Thyroid gland (tissue), 4 donors: Measurements from ENCODE around the gene PHLDB1. TPM values are rescaled to one million over a fixed set of nuclear protein-coding genes. Genes with fewer than 3 reads are reported as not detected.

ENCODE experiments used
- DNase-seq, 2 donors: peaks; one replicate each; pipeline ENCODE4 v3.0.0-alpha.2; 2019
- H3K27ac ChIP-seq, 3 donors: fragments of 200-600 bp; sonication (generic); 1 replicate in 2 of 3; 2 replicates in 1 of 3; pipeline ENCODE4 v1.5.1; 2016 to 2019; ENCODE audit warnings: mild to moderate bottlenecking in 1 of 3, moderate library complexity in 1 of 3
- H3K27me3 ChIP-seq: fragments of 200-600 bp; sonication (generic); one replicate; pipeline ENCODE4 v1.5.1; 2019
- H3K36me3 ChIP-seq, 2 donors: fragments of 200-600 bp; sonication (generic); one replicate each; pipeline ENCODE4 v1.5.1; 2016 to 2019
- H3K4me1 ChIP-seq, 2 donors: fragments of 200-600 bp; sonication (generic); one replicate each; pipeline ENCODE4 v1.5.1; 2017 to 2019
- H3K4me3 ChIP-seq, 3 donors: fragments of 200-600 bp; sonication (generic); replicated peaks in 1 of 3; 1 replicate in 2 of 3; 2 replicates in 1 of 3; pipeline ENCODE4 v1.5.1; 2016; ENCODE audit warnings: mild to moderate bottlenecking in 1 of 3
- H3K9me3 ChIP-seq: fragments of 200-600 bp; sonication (generic); one replicate; pipeline ENCODE4 v1.5.1; 2017
- POLR2A ChIP-seq, 2 donors: fragments of 450-650 bp; IDR thresholded peaks; one replicate each; pipeline ENCODE4 v1.6.1; 2017; ENCODE audit warnings: antibody characterized with exemption in 2 of 2, mild to moderate bottlenecking in 2 of 2, moderate library complexity in 1 of 2
- WGBS, 2 donors: methylation state at CpG; one replicate each; pipeline ENCODE4 v1.1.5; 2017; 5-methylcytosine and 5-hydroxymethylcytosine counted together
- intact Hi-C: fragments of 100-400 bp; cut with DNase I; formaldehyde crosslinking; loops from one replicate; pipeline ENCODE4 v1.15.1; 2023
- total RNA-seq, 4 donors: library from RNA; depleted of rRNA; stranded (reverse); fragments of >200 nt; gene quantifications; one replicate each; pipeline ENCODE4 v1.2.3, GENCODE V29; 2016
- TF ChIP-seq, protein P1 (sequence below), 6 experiments: fragments of 200-600 bp in 3 of 6; fragments of 450-650 bp in 3 of 6; sonication (generic) in 3 of 6; IDR thresholded peaks; one replicate each; pipeline ENCODE4 v1.5.1; 2016 to 2019; ENCODE audit warnings: antibody characterized with exemption in 6 of 6, mild to moderate bottlenecking in 2 of 6, inconsistent platforms in 1 of 6, moderate library complexity in 1 of 6

The PHLDB1 gene
- total RNA-seq, 4 donors from 2014 or later, result 73.2 to 158 (median 120) TPM

DNA sequence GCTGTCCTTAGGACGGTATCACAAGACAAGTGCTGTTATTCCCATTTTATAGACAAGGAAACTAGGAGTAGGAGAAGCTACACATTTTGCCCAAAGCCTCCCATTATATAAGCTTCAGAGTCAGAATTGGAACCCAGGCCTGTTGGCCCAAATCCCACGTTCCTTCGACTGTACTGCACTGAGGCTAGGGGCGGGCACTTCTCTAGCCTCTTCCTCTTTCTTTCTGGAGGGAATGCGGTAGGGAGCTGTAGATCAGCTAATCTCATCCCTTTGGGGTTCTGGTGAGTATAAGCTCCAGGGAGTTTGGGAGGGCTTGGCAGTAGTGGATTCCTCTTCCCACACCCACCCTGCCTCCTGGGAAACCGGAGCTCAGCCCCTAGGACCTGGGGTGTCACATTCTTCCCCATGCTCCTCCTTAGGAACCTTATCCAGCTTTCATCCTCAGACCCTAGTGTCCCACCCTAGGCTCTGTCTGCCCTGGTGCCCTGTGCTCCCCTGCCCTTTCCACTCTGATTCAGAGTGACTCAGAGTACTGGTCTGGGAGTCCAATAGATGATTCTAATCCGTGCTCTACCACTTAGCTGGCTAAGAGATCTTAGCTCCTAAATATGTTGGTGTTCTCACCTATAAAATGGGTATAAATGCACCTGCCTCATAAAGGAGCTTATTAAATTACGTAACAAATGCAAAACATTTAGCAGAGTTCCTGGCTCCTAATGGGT lies 29.3 kb downstream of the PHLDB1 start:
- Histone ChIP-seq H3K4me1 (peaks cover 46 to 61% of the 10 kb centered on the region in 2 donors), H3K9me3 (no peaks in the 10 kb centered on the region), H3K36me3 (peaks cover 6 to 8% of the 10 kb centered on the region in 2 donors), H3K27me3 (no peaks in the 10 kb centered on the region), H3K4me3 (no peak overlapping the region), H3K27ac (peak overlapping the region in 1 of 3 donors; percentile 74)
- intact Hi-C loops, result no loop called here
- DNase-seq, result no peak
- WGBS, 2 donors, result 70 to 84% methylated on average over 8 of the region's 8 CpGs
- TF ChIP-seq, protein P1, sequence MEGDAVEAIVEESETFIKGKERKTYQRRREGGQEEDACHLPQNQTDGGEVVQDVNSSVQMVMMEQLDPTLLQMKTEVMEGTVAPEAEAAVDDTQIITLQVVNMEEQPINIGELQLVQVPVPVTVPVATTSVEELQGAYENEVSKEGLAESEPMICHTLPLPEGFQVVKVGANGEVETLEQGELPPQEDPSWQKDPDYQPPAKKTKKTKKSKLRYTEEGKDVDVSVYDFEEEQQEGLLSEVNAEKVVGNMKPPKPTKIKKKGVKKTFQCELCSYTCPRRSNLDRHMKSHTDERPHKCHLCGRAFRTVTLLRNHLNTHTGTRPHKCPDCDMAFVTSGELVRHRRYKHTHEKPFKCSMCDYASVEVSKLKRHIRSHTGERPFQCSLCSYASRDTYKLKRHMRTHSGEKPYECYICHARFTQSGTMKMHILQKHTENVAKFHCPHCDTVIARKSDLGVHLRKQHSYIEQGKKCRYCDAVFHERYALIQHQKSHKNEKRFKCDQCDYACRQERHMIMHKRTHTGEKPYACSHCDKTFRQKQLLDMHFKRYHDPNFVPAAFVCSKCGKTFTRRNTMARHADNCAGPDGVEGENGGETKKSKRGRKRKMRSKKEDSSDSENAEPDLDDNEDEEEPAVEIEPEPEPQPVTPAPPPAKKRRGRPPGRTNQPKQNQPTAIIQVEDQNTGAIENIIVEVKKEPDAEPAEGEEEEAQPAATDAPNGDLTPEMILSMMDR (IDR thresholded peaks at IDR 0.05), result no peak
- no peak for TF ChIP-seq POLR2A (IDR thresholded peaks at IDR 0.05)

DNA sequence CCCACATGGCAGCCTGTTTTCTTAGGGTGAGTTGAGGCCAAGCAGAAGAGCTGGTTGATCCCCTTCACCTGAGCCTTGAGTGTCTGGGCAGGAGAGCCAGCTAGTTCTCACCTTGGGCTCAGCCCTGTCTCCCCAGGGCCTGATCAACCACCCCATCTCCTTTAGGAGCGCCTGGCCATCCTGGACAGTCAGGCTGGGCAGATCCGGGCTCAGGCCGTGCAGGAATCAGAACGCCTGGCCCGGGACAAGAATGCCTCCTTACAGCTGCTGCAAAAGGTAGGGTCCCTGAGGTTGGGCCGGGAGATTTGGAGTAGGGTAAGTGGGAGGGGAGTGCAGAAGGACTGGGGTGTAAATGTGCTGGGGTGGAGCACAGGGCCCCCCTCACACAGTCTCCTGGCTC lies 31.3 kb downstream of the PHLDB1 start:
- H3K4me1 ChIP-seq, result peaks cover 49 to 64% of the 10 kb centered on the region in 2 donors
- no peaks in the 10 kb centered on the region for H3K9me3 ChIP-seq
- peaks cover 6 to 14% of the 10 kb centered on the region in 2 donors for H3K36me3 ChIP-seq
- H3K4me3 ChIP-seq, result no peak overlapping the region
- no peaks in the 10 kb centered on the region for H3K27me3 ChIP-seq
- no peak for DNase-seq
- 85 to 95% methylated on average over 5 to 6 of the region's 6 CpGs for WGBS, 2 donors
- H3K27ac ChIP-seq, result peak overlapping the region in 1 of 3 donors; percentile 65
- TF ChIP-seq, protein P1 (IDR thresholded peaks at IDR 0.05), result no peak
- TF ChIP-seq POLR2A (IDR thresholded peaks at IDR 0.05), result no peak
- intact Hi-C loops, result no loop called here

DNA sequence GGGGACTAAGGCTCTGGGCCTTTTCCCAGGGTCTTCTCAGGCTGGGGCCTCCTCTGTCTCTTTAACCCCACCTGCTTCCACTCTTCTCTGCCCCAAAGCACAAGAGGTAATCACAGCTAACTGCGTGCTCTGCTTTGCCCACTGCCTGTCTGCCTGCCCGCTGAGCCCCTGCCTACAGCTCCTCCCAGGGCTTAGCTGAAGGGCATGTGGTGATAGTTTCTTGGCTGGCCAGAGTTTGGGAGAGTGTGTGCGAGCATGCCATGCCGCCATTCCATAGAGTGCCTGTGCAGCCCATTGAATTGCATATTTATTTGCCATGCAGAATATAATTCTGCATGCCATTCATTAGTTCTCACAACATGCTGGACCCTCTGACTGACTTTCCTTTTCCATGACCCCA lies 32.5 kb downstream of the PHLDB1 start:
- TF ChIP-seq, protein P1 (IDR thresholded peaks at IDR 0.05), result no peak
- TF ChIP-seq POLR2A (IDR thresholded peaks at IDR 0.05), result no peak
- DNase-seq, result peak; percentile 47 to 48
- Histone ChIP-seq H3K36me3 (peaks cover 17 to 21% of the 10 kb centered on the region in 2 donors), H3K9me3 (no peaks in the 10 kb centered on the region), H3K4me1 (peaks cover 38 to 54% of the 10 kb centered on the region in 2 donors), H3K27me3 (no peaks in the 10 kb centered on the region), H3K4me3 (no peak overlapping the region), H3K27ac (peak overlapping the region; percentile 18 to 67 (median 27))
- intact Hi-C loops, result no loop called here
- 63 to 64% methylated on average over 3 to 4 of the region's 4 CpGs for WGBS, 2 donors

DNA sequence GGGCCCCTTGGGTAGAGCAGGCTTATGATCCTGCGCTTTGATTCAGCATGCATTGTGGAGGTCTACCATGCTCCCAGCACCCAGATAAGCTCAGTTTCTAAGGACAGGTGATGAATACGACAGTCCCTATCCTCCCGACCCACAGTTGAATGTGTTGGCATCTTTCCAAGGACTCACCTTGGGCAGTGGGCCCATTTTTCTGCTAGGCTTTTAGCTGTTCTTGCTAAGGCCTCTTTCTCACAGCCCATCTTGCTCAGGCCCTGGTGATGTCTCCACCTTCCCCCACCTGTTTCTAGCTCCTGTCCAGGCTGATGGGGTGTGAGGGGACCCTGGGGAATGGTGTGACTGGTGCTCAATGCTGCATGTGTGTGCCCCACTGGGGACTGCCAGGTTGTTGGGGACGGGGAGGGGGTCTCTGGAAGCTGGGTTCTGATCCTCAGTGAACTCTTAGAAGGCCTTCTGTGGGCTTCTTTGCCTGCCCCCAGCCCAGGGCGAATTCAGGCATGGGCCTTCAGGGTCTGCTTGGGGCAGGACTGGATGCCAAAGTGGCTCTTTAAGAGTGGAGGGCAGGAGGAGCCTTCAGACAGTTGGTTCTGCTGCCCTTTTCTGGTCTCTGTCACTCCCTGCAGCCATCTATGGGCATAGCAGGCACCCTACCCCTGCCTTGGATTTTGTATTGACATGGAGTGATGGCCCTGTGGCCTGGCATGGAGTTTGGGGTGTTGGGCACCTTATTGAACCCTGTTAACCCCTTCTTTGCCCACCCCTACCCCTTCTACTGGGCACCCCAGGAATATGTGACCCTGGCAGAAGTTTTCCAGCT lies 33.1 kb downstream of the PHLDB1 start:
- Histone ChIP-seq H3K4me3 (no peak overlapping the region), H3K27me3 (no peaks in the 10 kb centered on the region), H3K4me1 (peaks cover 32 to 47% of the 10 kb centered on the region in 2 donors), H3K9me3 (no peaks in the 10 kb centered on the region), H3K27ac (peak overlapping the region; percentile 53 to 75 (median 63)), H3K36me3 (peaks cover 24 to 27% of the 10 kb centered on the region in 2 donors)
- WGBS, 2 donors, result 50 to 70% methylated on average over 4 to 5 of the region's 5 CpGs
- DNase-seq, result peak; percentile 41 to 45
- intact Hi-C loops, result no loop called here
- TF ChIP-seq, protein P1 (IDR thresholded peaks at IDR 0.05), result peak in 4 of 6 experiments; percentile 40 to 56 (median 50)
- no peak for TF ChIP-seq POLR2A (IDR thresholded peaks at IDR 0.05)
